K562 (cell line): ENCODE measurements around the gene ANO8. TPM values are rescaled to one million over a fixed set of nuclear protein-coding genes. Genes with fewer than 3 reads are reported as not detected.

Experiments
- ARID1B ChIP-seq: fragments of 450-650 bp; IDR thresholded peaks from 2 replicates; pipeline ENCODE4 v1.6.1; 2016; ENCODE audit warnings: antibody characterized with exemption, mild to moderate bottlenecking, inconsistent platforms
- DPF2 ChIP-seq: fragments of 450-650 bp; IDR thresholded peaks from 2 replicates; pipeline ENCODE4 v1.6.1; 2016
- HDAC6 ChIP-seq: IDR thresholded peaks from 2 replicates; pipeline ENCODE4 v1.6.1; 2012; ENCODE audit warnings: low read depth, mild to moderate bottlenecking, control low read depth, inconsistent platforms, low read length, moderate library complexity
- HMG20A ChIP-seq: fragments of 450-650 bp; formaldehyde crosslinking; conservative IDR thresholded peaks from 2 replicates; pipeline ENCODE4 v1.4.0; 2020; ENCODE audit warnings: mild to moderate bottlenecking, mixed read lengths
- HNRNPLL ChIP-seq: fragments of 200-400 bp; formaldehyde crosslinking; IDR thresholded peaks from 2 replicates; pipeline ENCODE4 v1.6.1; 2017; ENCODE audit warnings: low read length, low read depth, mild to moderate bottlenecking; ENCODE audit not compliant: poor library complexity, severe bottlenecking
- KAT2B ChIP-seq: IDR thresholded peaks from one replicate; pipeline ENCODE4 v1.6.1; 2012; ENCODE audit warnings: low read depth, mild to moderate bottlenecking, control low read depth, inconsistent platforms, low read length, moderate library complexity
- KLF10 ChIP-seq: fragments of 250-450 bp; sonication (Bioruptor Pico); IDR thresholded peaks from 2 replicates; pipeline ENCODE4 v1.6.1; 2021; ENCODE audit warnings: matching md5 sums
- MEIS2 ChIP-seq: fragments of 450-650 bp; IDR thresholded peaks from 2 replicates; pipeline ENCODE4 v1.6.1; 2014; ENCODE audit warnings: mild to moderate bottlenecking; ENCODE audit not compliant: partially characterized antibody
- NCOA1 ChIP-seq: fragments of 450-650 bp; IDR thresholded peaks from 2 replicates; pipeline ENCODE4 v1.6.1; 2016; ENCODE audit warnings: low read depth
- NFATC3 ChIP-seq: fragments of 450-650 bp; IDR thresholded peaks from 2 replicates; pipeline ENCODE4 v1.6.1; 2017; ENCODE audit warnings: mild to moderate bottlenecking
- PCBP2 ChIP-seq: fragments of 200-400 bp; formaldehyde crosslinking; IDR thresholded peaks from 2 replicates; pipeline ENCODE4 v1.6.1; 2018; ENCODE audit warnings: low read length, low read depth, mild to moderate bottlenecking, moderate library complexity; ENCODE audit not compliant: poor library complexity, severe bottlenecking
- POLR2B ChIP-seq: fragments of 450-650 bp; IDR thresholded peaks from 2 replicates; pipeline ENCODE4 v1.6.1; 2018; ENCODE audit warnings: low read depth; ENCODE audit not compliant: partially characterized antibody
- PTTG1 ChIP-seq: fragments of 450-650 bp; IDR thresholded peaks from 2 replicates; pipeline ENCODE4 v1.6.1; 2016; ENCODE audit warnings: low read depth, mild to moderate bottlenecking, missing genetic modification characterization, missing compliant biosample characterization
- RBFOX2 ChIP-seq: fragments of 200-400 bp; formaldehyde crosslinking; IDR thresholded peaks from 2 replicates; pipeline ENCODE4 v1.6.1; 2017; ENCODE audit warnings: low read depth, mild to moderate bottlenecking, low read length, moderate library complexity
- RBM39 ChIP-seq: fragments of 200-400 bp; formaldehyde crosslinking; optimal IDR thresholded peaks from 2 replicates; pipeline ENCODE3; 2018; ENCODE audit warnings: low read depth, low read length
- RFX1 ChIP-seq: fragments of 450-650 bp; IDR thresholded peaks from 2 replicates; pipeline ENCODE4 v1.6.1; 2016; ENCODE audit warnings: mild to moderate bottlenecking, moderate library complexity
- SIN3B ChIP-seq: fragments of 450-650 bp; IDR thresholded peaks from 2 replicates; pipeline ENCODE4 v1.6.1; 2017; ENCODE audit warnings: low read depth, mild to moderate bottlenecking, moderate library complexity
- SPI1 ChIP-seq: IDR thresholded peaks from 2 replicates; pipeline ENCODE4 v1.6.1; 2011; ENCODE audit warnings: low read depth, low read length, control low read depth, borderline replicate concordance
- ZNF274 ChIP-seq: IDR thresholded peaks from 2 replicates; pipeline ENCODE4 v1.6.1; 2011; ENCODE audit warnings: low read depth, mild to moderate bottlenecking, low read length, moderate library complexity, borderline replicate concordance
- ZNF57 ChIP-seq: fragments of 450-650 bp; formaldehyde crosslinking; IDR thresholded peaks from 2 replicates; pipeline ENCODE4 v1.4.0; 2020; ENCODE audit warnings: mild to moderate bottlenecking, moderate library complexity
- ZNF75A ChIP-seq: fragments of 450-650 bp; formaldehyde crosslinking; IDR thresholded peaks from 2 replicates; pipeline ENCODE4 v1.4.0; 2020; ENCODE audit warnings: mild to moderate bottlenecking
- polyA plus RNA-seq, 8 experiments: library from polyadenylated mRNA; depleted of rRNA in 4 of 8; stranded (reverse) in 5 of 8; unstranded in 3 of 8; fragments of >200 nt; fragmentation: Nextera tagmentation in 2 of 8; fragmentation: Illumina TruSeq in 1 of 8; extraction: Ambion mirVana in 2 of 8; extraction: Trizol in 1 of 8; gene quantifications; 2 replicates each; pipeline versions ENCODE4 v1.2.1 to v1.2.3, GENCODE V29; 2011 to 2014; ENCODE audit warnings: inconsistent platforms in 1 of 8, missing spikeins in 1 of 8
- total RNA-seq, 7 experiments: library from RNA; depleted of rRNA in 6 of 7; stranded (reverse); fragments of >200 nt in 6 of 7; fragmentation: Illumina TruSeq in 2 of 7; extraction: Trizol in 2 of 7; gene quantifications; 2 replicates each; pipeline versions ENCODE4 v1.2.1 to v1.2.3, GENCODE V29; 2011 to 2021; ENCODE audit warnings: low replicate concordance in 1 of 7
- TF ChIP-seq, protein P1 (sequence below): fragments of 250-450 bp; sonication (Bioruptor Pico); IDR thresholded peaks from 2 replicates; pipeline ENCODE4 v1.8.0; 2022; ENCODE audit warnings: inconsistent platforms, mild to moderate bottlenecking, moderate library complexity, borderline replicate concordance
- TF ChIP-seq, protein P2 (sequence below), 2 experiments: fragments of 200-800 bp in 1 of 2; sonication (Bioruptor generic) in 1 of 2; sonication (generic) in 1 of 2; formaldehyde crosslinking in 1 of 2; IDR thresholded peaks in 1 of 2; conservative IDR thresholded peaks in 1 of 2; 2 replicates each; pipeline versions ENCODE4 v1.5.0 to v1.6.1; 2016 to 2020; ENCODE audit warnings: missing compliant biosample characterization in 1 of 2, missing genetic modification characterization in 1 of 2, missing genetic modification reagents in 1 of 2
- TF ChIP-seq, protein P3 (sequence below): fragments of 250-450 bp; sonication (Bioruptor Pico); IDR thresholded peaks from 2 replicates; pipeline ENCODE4 v1.8.0; 2021; ENCODE audit warnings: moderate library complexity, mild to moderate bottlenecking, inconsistent platforms
- TF ChIP-seq, protein P4 (sequence below): sonication (generic); formaldehyde crosslinking; IDR thresholded peaks from 2 replicates; pipeline ENCODE4 v1.8.1; 2023; ENCODE audit warnings: mild to moderate bottlenecking, missing genetic modification reagents

ANO8 gene
- total and polyA plus RNA-seq, 9 of the 15 experiments (the other 6 are each of a cell fraction or from before 2014, with no cell fraction given), result 0.07 to 7.6 (median 2.3) TPM; not detected in 1

DNA sequence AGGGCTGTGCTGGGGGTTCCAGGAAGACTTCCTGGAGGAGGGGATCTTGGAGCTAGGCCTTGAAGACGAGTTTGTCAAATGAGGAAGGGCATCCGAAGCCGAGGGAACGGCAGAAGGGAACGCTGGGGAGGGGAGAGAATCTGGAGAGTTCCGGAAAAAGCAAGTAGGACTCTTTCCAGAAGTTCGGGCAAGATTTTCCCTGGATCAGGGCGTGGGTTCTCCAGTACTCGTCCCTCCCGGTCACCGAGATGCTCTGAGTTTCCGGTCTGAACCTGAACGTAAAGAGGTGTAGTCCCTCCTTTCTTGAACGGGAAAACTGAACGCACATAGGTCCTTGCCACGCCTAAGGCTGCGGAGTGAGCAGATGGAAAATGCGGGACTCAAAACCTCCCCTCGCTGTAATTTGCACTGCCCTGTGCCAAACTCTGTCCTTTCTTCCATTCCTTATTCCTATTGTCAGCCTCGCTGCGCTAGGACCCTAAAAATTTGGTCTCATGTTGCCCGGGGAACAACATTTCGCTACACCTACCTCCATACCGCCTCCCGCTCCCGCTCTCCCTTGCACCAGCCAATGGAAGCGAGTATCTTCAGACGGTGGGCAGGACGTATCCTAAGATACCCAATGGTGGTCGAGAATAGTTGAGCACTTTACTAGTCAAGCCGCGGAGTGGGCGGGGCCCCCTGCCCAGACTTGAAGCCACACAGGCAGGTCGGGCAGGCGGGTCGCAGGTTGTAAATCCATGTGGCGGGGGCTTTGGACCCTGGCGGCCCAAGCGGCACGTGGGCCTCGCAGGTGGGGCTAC is 2.4 kb upstream of the ANO8 start, which contains the start of gene GTPBP3 (continued):
- TF ChIP-seq, protein P1, sequence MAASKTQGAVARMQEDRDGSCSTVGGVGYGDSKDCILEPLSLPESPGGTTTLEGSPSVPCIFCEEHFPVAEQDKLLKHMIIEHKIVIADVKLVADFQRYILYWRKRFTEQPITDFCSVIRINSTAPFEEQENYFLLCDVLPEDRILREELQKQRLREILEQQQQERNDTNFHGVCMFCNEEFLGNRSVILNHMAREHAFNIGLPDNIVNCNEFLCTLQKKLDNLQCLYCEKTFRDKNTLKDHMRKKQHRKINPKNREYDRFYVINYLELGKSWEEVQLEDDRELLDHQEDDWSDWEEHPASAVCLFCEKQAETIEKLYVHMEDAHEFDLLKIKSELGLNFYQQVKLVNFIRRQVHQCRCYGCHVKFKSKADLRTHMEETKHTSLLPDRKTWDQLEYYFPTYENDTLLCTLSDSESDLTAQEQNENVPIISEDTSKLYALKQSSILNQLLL, result no peak
- TF ChIP-seq SIN3B (peak; percentile 90), ARID1B (peak; percentile 51; the same call in 1 of the 2 replicates), HDAC6 (no peak), ZNF75A (CRISPR knock-in tag) (no peak), KAT2B (no peak), POLR2B (peak; percentile 83), SPI1 (peak; percentile 70; the same call in 1 of the 2 replicates), PTTG1 (tag) (no peak), PCBP2 (no peak), HMG20A (no peak), HNRNPLL (peak; percentile 88), NCOA1 (peak; percentile 100), MEIS2 (peak; percentile 77), DPF2 (peak; percentile 65), RFX1 (no peak; the same call in 1 of the 2 replicates), RBFOX2 (peak; percentile 94), KLF10 (CRISPR knock-in tag) (no peak), ZNF57 (no peak), RBM39 (no peak), NFATC3 (no peak; the same call in none of the 2 replicates), ZNF274 (no peak)
- TF ChIP-seq, protein P2, sequence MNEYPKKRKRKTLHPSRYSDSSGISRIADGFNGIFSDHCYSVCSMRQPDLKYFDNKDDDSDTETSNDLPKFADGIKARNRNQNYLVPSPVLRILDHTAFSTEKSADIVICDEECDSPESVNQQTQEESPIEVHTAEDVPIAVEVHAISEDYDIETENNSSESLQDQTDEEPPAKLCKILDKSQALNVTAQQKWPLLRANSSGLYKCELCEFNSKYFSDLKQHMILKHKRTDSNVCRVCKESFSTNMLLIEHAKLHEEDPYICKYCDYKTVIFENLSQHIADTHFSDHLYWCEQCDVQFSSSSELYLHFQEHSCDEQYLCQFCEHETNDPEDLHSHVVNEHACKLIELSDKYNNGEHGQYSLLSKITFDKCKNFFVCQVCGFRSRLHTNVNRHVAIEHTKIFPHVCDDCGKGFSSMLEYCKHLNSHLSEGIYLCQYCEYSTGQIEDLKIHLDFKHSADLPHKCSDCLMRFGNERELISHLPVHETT (CRISPR knock-in tag; conservative IDR thresholded peaks at IDR 0.05 in 1 of 2, IDR thresholded peaks at IDR 0.05 in 1 of 2), result peak in 1 of 2 experiments; percentile 85; a peak in 2 of 4 replicates
- TF ChIP-seq, protein P3, sequence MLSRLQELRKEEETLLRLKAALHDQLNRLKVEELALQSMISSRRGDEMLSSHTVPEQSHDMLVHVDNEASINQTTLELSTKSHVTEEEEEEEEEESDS, result no peak
- TF ChIP-seq, protein P4, sequence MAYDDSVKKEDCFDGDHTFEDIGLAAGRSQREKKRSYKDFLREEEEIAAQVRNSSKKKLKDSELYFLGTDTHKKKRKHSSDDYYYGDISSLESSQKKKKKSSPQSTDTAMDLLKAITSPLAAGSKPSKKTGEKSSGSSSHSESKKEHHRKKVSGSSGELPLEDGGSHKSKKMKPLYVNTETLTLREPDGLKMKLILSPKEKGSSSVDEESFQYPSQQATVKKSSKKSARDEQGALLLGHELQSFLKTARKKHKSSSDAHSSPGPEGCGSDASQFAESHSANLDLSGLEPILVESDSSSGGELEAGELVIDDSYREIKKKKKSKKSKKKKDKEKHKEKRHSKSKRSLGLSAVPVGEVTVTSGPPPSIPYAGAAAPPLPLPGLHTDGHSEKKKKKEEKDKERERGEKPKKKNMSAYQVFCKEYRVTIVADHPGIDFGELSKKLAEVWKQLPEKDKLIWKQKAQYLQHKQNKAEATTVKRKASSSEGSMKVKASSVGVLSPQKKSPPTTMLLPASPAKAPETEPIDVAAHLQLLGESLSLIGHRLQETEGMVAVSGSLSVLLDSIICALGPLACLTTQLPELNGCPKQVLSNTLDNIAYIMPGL (CRISPR knock-in tag), result peak; percentile 75; the same call in 1 of the 2 replicates
